Mesangial cell (primary cell): ENCODE measurements around the gene SNRPA1. TPM values are rescaled to one million over a fixed set of nuclear protein-coding genes. Genes with fewer than 3 reads are reported as not detected.

ENCODE experiments used
- total RNA-seq: library from RNA; depleted of rRNA; stranded (reverse); fragments of >200 nt; gene quantifications from 2 replicates; pipeline ENCODE4 v1.2.3, GENCODE V29; 2015

SNRPA1 gene
- total RNA-seq: 9.5 and 76.6 TPM in 2 replicates

DNA sequence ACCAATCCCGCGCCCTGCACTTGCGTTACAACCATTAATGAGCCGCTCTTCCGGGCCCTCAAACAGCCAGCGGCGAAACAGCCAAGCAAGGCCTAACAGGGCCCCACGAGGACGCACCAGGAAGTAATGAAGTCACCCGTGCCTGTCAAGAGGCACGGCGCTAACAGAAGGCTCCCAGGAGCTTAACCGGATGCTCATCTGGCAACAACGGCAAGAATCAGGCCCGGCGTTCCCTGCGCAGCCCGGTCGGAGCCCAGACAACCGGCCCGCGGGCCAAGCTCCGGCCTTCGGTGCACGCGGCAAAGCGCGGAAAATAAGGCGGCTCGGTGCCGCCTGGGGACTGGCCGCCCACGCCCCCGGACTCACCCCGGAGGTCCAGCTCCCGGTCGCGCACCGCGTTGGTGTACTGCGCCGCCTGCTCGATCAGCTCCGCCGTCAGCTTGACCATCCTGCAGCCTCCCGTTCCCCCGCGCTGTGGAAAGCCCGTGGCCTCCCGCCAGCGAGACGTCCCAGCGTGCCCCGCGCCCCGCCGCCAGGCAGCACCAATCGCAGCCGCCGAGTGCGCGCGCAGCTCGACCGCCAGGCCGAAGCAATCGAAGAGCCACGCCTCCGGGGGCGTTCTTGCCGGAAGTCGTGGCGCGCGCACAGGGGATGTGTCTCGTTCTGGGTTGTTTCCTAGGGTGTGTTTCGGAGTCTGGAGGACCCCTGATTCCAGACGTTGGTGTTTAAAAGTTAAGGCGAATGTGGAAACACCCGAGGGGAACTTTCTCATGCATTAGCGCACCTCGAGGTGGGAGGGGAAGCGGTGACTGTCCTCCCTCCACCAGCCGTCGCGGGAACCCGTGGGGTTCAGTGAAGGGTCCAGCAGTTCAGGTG, at the start of gene SNRPA1:
SNRPA1 (minus strand) TSS at position 518 of the 876 bp plus-strand sequence; CDS start at position 448, 70 bp downstream.

DNA sequence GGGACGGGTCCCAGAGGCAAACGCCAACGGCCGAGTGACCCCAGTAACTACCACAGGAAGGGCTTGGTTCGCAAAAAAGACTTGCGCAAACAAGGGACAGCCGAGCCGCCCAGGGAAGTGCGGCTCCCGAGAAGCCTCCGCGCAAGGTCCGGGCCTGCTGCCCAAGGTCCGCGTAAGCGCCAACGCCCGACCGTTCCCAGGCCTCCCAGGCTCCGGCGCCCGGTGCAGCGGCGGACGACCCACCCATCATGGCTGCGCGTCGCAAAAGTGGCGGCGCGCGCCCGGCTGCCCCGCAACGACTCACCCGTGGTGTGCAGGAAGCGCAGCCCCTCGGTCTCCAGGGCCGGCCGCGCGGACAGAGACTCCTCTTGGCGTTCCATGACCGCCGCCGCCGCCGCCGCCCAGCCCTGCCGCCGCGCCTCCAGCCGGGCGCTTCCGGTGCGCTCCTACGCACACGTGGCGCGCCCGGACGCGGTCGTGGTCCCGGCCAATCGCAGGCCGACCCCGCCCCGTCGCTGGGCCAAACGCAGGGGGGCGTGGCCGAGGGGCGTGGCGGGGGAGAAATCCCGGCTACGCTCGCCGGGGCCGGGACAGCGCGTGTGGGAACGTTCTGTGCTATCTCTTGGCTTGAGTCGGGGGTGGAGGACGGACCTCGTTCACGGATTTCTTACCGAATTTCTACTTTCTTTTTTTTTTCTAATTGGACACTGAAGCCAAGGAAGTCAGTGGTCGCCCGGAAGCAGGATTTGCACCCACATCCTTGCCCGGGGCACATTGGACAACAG, 17.8 kb downstream of the SNRPA1 start, which contains the start of gene SELENOS:
SELENOS (minus strand) TSS at position 448 of the 785 bp plus-strand sequence; CDS start at position 380, 68 bp downstream.

DNA sequence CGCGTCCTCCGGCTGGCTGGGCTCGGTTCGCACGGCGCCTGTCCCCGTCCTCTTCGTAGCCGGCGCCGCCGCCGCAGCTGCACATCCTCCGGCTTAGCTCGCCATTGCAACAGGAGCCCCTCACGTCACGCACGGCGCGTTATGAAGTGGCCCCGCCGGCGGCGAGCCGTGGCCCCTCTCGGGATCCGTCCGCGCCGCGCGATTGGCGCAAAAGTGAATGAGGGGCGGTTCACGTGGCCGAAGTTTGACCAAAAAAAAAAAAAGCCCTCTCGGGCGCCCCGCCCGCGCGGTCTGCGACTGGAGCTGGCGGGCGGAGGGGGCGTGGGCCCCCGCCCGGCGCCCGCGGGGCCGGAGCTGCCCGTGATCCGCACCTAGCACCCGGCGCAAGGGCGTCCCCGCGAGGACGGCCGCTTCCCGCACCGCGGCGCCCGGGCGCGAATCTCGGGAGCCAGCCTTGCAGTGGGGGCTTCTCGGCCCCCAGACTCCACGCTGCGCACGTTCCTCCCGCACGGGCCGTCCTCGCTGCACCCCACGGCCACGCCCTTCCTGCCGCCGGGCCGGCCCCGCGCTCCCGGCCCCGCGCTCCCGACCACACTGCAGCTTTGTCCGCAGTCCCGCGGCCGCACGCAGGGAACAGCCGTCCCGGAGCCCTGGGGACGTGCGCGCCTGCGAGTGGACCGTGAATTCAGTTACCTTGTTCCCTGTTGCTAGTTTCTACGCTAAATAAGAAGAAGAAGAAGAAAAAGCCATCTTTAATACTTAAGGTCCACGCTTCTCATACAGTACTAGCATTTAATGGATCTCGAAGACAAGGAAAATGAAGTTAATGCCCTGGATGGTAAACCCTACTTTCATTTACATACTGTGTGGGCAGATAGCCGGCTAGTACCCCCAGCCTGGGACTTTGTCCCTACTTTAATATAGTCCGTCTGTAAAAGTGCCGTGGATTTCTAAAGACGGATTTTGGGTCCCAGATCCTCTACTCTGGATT, 42.9 kb downstream of the SNRPA1 start, which contains the start of gene CHSY1:
CHSY1 (minus strand) TSS at position 219 of the 991 bp plus-strand sequence. CDS start 592 bp downstream, outside the sequence.

Other genes starting within 250 kb of the SNRPA1 start
- 18.3 and 21.8 TPM in 2 replicates for gene CHSY1, start 43.2 kb downstream of the SNRPA1 start, total RNA-seq
- gene SELENOS, start 17.8 kb downstream of the SNRPA1 start, total RNA-seq: 37.9 and 39.8 TPM in 2 replicates
- 0.13 and 0.81 TPM in 2 replicates for gene PCSK6, start 194.5 kb upstream of the SNRPA1 start, total RNA-seq